GM10266 (cell line): ENCODE measurements around the gene MTRF1L.
A peak's percentile ranks its signal among the peaks of the same experiment; 100 is the strongest.

ENCODE experiments used
- DNase-seq: peaks from one replicate; pipeline ENCODE4 v3.0.0; 2012; ENCODE audit errors: extremely low spot score
- TF ChIP-seq, protein P1 (sequence below): IDR thresholded peaks from 2 replicates; pipeline ENCODE4 v1.5.1; 2012; ENCODE audit warnings: mild to moderate bottlenecking, low read depth; ENCODE audit not compliant: control insufficient read depth, insufficient read depth; ENCODE audit errors: missing control alignments

MTRF1L gene

GRCh38 chr6:152959333-152959732 lies 43.2 kb downstream of the MTRF1L start:
- DNase-seq = no peak
- TF ChIP-seq, protein P1, sequence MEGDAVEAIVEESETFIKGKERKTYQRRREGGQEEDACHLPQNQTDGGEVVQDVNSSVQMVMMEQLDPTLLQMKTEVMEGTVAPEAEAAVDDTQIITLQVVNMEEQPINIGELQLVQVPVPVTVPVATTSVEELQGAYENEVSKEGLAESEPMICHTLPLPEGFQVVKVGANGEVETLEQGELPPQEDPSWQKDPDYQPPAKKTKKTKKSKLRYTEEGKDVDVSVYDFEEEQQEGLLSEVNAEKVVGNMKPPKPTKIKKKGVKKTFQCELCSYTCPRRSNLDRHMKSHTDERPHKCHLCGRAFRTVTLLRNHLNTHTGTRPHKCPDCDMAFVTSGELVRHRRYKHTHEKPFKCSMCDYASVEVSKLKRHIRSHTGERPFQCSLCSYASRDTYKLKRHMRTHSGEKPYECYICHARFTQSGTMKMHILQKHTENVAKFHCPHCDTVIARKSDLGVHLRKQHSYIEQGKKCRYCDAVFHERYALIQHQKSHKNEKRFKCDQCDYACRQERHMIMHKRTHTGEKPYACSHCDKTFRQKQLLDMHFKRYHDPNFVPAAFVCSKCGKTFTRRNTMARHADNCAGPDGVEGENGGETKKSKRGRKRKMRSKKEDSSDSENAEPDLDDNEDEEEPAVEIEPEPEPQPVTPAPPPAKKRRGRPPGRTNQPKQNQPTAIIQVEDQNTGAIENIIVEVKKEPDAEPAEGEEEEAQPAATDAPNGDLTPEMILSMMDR = no peak

DNA sequence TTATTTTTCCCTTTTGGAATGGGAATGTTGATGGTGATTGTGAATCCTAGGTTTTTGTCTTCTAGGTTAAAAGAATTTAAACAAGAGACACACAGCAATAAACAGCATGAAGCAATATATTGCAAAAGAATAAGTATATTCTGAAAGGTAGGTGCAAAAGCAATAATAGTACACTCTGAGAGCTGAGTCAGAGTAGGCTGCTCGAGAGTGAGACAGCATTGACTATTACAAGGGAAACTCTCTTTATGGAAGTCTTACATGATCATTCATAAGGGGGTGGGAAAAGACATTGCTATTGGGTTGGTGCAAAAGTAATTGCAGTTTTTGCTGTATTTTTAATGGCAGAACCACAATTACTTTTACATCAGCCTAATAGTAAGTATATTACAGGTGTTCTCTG lies 44.7 kb downstream of the MTRF1L start:
- TF ChIP-seq, protein P1 = no peak
- no peak for DNase-seq

- TF ChIP-seq, protein P1 = no peak
- DNase-seq = no peak
These were observed 48.1 kb downstream of the MTRF1L start for GRCh38 chr6:152954443-152954842.

- TF ChIP-seq, protein P1 = peak; percentile 52
- peak; percentile 29 for DNase-seq
These were observed 49.5 kb downstream of the MTRF1L start for GRCh38 chr6:152952866-152953509.

GRCh38 chr6:152952045-152952444 lies 50.5 kb downstream of the MTRF1L start:
- DNase-seq = no peak
- TF ChIP-seq, protein P1 = no peak

- no peak for DNase-seq
- TF ChIP-seq, protein P1 = no peak
These were observed 52.3 kb downstream of the MTRF1L start for GRCh38 chr6:152950240-152950639.

DNA sequence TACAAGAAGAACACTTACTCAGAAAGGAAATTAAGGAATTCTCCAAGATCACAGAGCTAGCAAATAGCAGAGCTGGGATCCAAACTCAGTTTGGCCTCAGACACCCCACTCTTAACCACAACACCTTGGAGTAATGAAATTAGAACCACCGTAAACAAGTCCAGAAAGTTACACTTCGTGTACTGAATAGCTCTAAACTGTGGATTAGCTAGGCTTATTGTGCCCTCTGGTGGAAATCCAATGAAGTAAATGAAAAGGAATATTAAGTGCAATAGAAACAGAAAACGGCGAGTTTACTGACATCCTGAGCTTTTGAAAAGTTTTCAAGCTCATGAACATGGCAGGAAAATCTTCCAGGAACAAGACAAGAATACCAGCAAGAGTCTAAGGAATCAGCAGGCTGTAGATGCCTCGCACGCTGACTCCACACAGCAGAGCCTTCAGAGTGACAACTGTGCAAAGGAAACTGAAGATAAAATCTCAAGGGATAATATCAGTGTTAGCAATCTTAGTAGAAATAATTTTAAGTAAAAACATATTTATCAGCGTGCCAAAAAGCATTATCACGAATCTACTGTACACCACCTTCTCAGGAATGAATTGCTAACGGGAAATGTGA lies 54.2 kb downstream of the MTRF1L start:
- peak; percentile 20 for DNase-seq
- TF ChIP-seq, protein P1 = peak; percentile 65
